Endodermal cell (in vitro differentiated cells): ENCODE measurements around the gene SDR42E1. TPM values are rescaled to one million over a fixed set of nuclear protein-coding genes. Genes with fewer than 3 reads are reported as not detected.

Experiments
- DNase-seq: peaks from one replicate; pipeline ENCODE4 v3.0.0-alpha.2; 2017
- H3K27ac ChIP-seq: 2 replicates; pipeline ENCODE4 v1.5.1; 2013; ENCODE audit warnings: mild to moderate bottlenecking, low read depth, low read length, moderate library complexity
- H3K27me3 ChIP-seq: 2 replicates; pipeline ENCODE4 v1.6.1; 2013; ENCODE audit warnings: mild to moderate bottlenecking, low read length, moderate library complexity; ENCODE audit not compliant: insufficient read depth, control insufficient read depth, poor library complexity, severe bottlenecking
- H3K36me3 ChIP-seq: 2 replicates; pipeline ENCODE4 v1.7.0; 2013; ENCODE audit warnings: mild to moderate bottlenecking, low read length, moderate library complexity; ENCODE audit not compliant: control insufficient read depth, insufficient read depth
- H3K4me1 ChIP-seq: one replicate; pipeline ENCODE4 v1.7.0; 2013; ENCODE audit warnings: low read length; ENCODE audit not compliant: control insufficient read depth, insufficient read depth
- H3K4me3 ChIP-seq: 2 replicates; pipeline ENCODE4 v1.5.1; 2013; ENCODE audit warnings: mild to moderate bottlenecking, low read length, moderate library complexity
- H3K9ac ChIP-seq: 2 replicates; pipeline ENCODE4 v1.6.1; 2013; ENCODE audit warnings: mild to moderate bottlenecking, low read length, moderate library complexity; ENCODE audit not compliant: poor library complexity, severe bottlenecking; ENCODE audit errors: extremely low read depth
- H3K9me3 ChIP-seq: 2 replicates; pipeline ENCODE4 v1.6.1; 2013; ENCODE audit warnings: mild to moderate bottlenecking, low read length, moderate library complexity; ENCODE audit not compliant: control insufficient read depth
- H3K27ac Mint-ChIP-seq: 2 replicates; pipeline ENCODE4 v1.8.0; 2020; ENCODE audit warnings: mixed read lengths
- H3K27me3 Mint-ChIP-seq: 2 replicates; pipeline ENCODE4 v1.8.0; 2021; ENCODE audit warnings: mild to moderate bottlenecking, mixed read lengths; ENCODE audit not compliant: insufficient read depth
- H3K36me3 Mint-ChIP-seq: 2 replicates; pipeline ENCODE4 v1.8.0; 2020; ENCODE audit warnings: low read depth, mixed read lengths
- H3K4me1 Mint-ChIP-seq: 2 replicates; pipeline ENCODE4 v1.8.0; 2020; ENCODE audit warnings: mixed read lengths
- H3K4me3 Mint-ChIP-seq: 2 replicates; pipeline ENCODE4 v1.8.0; 2020; ENCODE audit warnings: mild to moderate bottlenecking, moderate library complexity, mixed read lengths
- H3K9me3 Mint-ChIP-seq: 2 replicates; pipeline ENCODE4 v1.8.0; 2020; ENCODE audit warnings: mild to moderate bottlenecking, mixed read lengths
- WGBS, 2 experiments: methylation state at CpG; one replicate each; pipeline versions ENCODE4 v1.1.5 to v1.1.7; 2013; ENCODE audit warnings: missing lambda C conversion rate in 2 of 2, mixed read lengths in 1 of 2; ENCODE audit not compliant: insufficient coverage in 1 of 2, insufficient read length in 1 of 2; 5-methylcytosine and 5-hydroxymethylcytosine counted together
- total RNA-seq, 2 donors: library from RNA; stranded (reverse); fragmentation: NEBNext Ultra II Directional in 1 of 2; extraction: Animal tissue kit (Norgen Biotek cat#: 25700) in 1 of 2; gene quantifications; 2 replicates in 1 of 2; 3 replicates in 1 of 2; pipeline ENCODE4 v1.2.1, GENCODE V29; 2021
- TF ChIP-seq, protein P1 (sequence below): fragments of 200-600 bp; sonication (generic); conservative IDR thresholded peaks from 2 replicates; pipeline ENCODE4 v1.5.0; 2021; ENCODE audit warnings: antibody characterized with exemption, mild to moderate bottlenecking

SDR42E1 gene
- total RNA-seq, 2 donors from 2014 or later = 0.15 TPM; not detected in 1

DNA sequence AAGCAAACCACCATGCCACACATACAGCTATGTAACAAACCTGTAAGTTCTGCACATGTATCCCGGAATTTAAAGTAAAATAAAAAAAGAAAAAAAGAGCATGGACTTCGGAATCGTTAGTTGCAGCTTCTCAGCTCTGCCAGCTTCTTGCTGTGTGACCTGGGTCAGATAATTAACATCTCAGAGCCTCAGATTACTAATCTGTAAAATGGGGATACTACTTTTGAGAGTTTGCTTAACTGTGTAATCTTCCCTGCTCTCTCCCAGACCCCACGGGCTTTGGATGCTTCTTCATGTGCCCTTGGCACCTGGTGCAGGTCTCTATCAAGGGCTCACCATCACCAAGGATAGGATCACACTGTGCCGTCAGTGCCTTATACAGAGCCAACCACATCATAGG, 40.4 kb upstream of the SDR42E1 start:
- no peak overlapping the region for H3K4me3 ChIP-seq
- 95 to 97% methylated on average over 5 of the region's 5 CpGs for WGBS, 2 experiments
- Mint-ChIP-seq H3K27me3 (peaks cover 8% of the 10 kb centered on the region), H3K9me3 (no peaks in the 10 kb centered on the region), H3K27ac (no peak overlapping the region), H3K4me3 (no peak overlapping the region), H3K4me1 (peaks cover 24% of the 10 kb centered on the region), H3K36me3 (no peaks in the 10 kb centered on the region)
- no peak overlapping the region for H3K9ac ChIP-seq
- no peaks in the 10 kb centered on the region for H3K27me3 ChIP-seq
- DNase-seq = no peak
- peaks cover 4% of the 10 kb centered on the region for H3K4me1 ChIP-seq
- no peak overlapping the region for H3K27ac ChIP-seq
- H3K36me3 ChIP-seq = no peaks in the 10 kb centered on the region
- H3K9me3 ChIP-seq = no peaks in the 10 kb centered on the region
- TF ChIP-seq, protein P1, sequence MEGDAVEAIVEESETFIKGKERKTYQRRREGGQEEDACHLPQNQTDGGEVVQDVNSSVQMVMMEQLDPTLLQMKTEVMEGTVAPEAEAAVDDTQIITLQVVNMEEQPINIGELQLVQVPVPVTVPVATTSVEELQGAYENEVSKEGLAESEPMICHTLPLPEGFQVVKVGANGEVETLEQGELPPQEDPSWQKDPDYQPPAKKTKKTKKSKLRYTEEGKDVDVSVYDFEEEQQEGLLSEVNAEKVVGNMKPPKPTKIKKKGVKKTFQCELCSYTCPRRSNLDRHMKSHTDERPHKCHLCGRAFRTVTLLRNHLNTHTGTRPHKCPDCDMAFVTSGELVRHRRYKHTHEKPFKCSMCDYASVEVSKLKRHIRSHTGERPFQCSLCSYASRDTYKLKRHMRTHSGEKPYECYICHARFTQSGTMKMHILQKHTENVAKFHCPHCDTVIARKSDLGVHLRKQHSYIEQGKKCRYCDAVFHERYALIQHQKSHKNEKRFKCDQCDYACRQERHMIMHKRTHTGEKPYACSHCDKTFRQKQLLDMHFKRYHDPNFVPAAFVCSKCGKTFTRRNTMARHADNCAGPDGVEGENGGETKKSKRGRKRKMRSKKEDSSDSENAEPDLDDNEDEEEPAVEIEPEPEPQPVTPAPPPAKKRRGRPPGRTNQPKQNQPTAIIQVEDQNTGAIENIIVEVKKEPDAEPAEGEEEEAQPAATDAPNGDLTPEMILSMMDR = no peak

DNA sequence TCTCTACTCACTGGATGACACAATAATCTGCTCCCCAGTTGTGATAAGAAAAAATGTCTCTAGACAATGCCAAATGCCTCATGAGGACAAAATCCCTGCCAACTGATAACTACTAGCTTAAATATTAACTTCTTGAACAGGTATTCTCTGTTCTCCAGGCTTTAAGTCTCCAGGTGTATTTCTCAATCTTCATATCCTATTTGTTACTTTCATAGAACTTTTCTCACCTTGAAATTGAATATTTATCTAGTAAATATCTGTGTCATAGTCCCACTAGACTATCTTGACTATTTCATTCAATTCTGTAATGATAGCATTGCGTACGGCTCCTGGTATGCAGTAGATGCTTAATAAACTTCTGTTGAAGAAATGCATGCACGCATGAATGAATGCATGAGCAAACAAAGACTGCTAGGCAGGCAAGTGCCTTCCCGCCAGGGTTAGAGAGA, 39.7 kb upstream of the SDR42E1 start:
- no peak overlapping the region for H3K4me3 Mint-ChIP-seq
- H3K4me1 Mint-ChIP-seq = peaks cover 19% of the 10 kb centered on the region
- DNase-seq = no peak
- no peaks in the 10 kb centered on the region for H3K9me3 Mint-ChIP-seq
- Histone ChIP-seq H3K4me3 (no peak overlapping the region), H3K9ac (no peak overlapping the region), H3K36me3 (no peaks in the 10 kb centered on the region), H3K9me3 (no peaks in the 10 kb centered on the region), H3K27me3 (no peaks in the 10 kb centered on the region), H3K4me1 (peaks cover 4% of the 10 kb centered on the region), H3K27ac (no peak overlapping the region)
- no peaks in the 10 kb centered on the region for H3K36me3 Mint-ChIP-seq
- TF ChIP-seq, protein P1 = no peak
- no peak overlapping the region for H3K27ac Mint-ChIP-seq
- WGBS, 2 experiments = 79 to 92% methylated on average over 2 to 4 of the region's 4 CpGs
- peaks cover 8% of the 10 kb centered on the region for H3K27me3 Mint-ChIP-seq

DNA sequence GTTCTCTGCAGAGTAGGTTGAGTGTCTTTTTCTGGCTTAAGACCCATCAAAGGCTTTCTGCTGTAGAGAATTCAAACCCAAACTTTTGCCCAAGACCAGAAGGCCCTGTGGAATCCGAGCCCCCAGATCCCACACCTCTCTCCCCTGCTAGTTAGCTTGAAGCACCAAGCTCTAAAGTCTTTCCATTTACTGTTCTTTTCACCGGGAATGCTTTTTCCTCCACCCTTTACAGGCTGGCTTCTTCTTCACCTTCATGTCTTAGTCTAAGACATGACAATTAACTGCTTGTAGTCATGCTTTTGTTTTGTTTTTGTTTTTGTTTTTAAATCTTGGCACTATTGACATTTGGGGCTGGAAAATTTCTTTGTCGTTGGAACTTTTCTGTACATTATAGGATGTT, 39.2 kb upstream of the SDR42E1 start:
- Mint-ChIP-seq H3K4me1 (peaks cover 19% of the 10 kb centered on the region), H3K27me3 (peaks cover 9% of the 10 kb centered on the region), H3K27ac (no peak overlapping the region), H3K9me3 (no peaks in the 10 kb centered on the region), H3K4me3 (no peak overlapping the region), H3K36me3 (no peaks in the 10 kb centered on the region)
- Histone ChIP-seq H3K27ac (no peak overlapping the region), H3K4me3 (no peak overlapping the region), H3K27me3 (no peaks in the 10 kb centered on the region), H3K4me1 (peaks cover 4% of the 10 kb centered on the region), H3K36me3 (no peaks in the 10 kb centered on the region), H3K9me3 (no peaks in the 10 kb centered on the region), H3K9ac (no peak overlapping the region)
- TF ChIP-seq, protein P1 = no peak
- 82 to 100% methylated on average over 1 to 3 of the region's 3 CpGs for WGBS, 2 experiments
- no peak for DNase-seq
